Measurements from ENCODE around the gene ZNF679.
"Not testable (repeated sequence)": the region's sequence is repeated elsewhere in the genome, so short reads cannot be mapped to it uniquely, and the experiment has no call there.

ZNF679 gene

GRCh38 chr7:64228174-64228573 is at the start of gene ZNF679:
ZNF679 (plus strand) TSS chr7:64228474; CDS start chr7:64249118, 20,644 bp downstream.
- DNase-seq (ENCODE audit: low read depth in 1 of 2, low spot score in 1 of 2), result not testable (repeated sequence)

- no peak for DNase-seq (ENCODE audit: low read depth in 1 of 2, low spot score in 1 of 2)
Observed at GRCh38 chr7:64180989-64181388, 47.3 kb upstream of the ZNF679 start.

GRCh38 chr7:64181586-64181985 is 46.7 kb upstream of the ZNF679 start:
- no peak for DNase-seq (ENCODE audit: low read depth in 1 of 2, low spot score in 1 of 2)

- DNase-seq (ENCODE audit: low read depth in 1 of 2, low spot score in 1 of 2), result no peak
Observed at GRCh38 chr7:64182036-64182790, 46.1 kb upstream of the ZNF679 start.

- peak in 1 of 2 donors; percentile 30 for DNase-seq (ENCODE audit: low read depth in 1 of 2, low spot score in 1 of 2)
Observed at GRCh38 chr7:64183126-64183742, 45.0 kb upstream of the ZNF679 start.

- no peak for DNase-seq (ENCODE audit: low read depth in 1 of 2, low spot score in 1 of 2)
Observed at GRCh38 chr7:64183827-64184372, 44.4 kb upstream of the ZNF679 start.

GRCh38 chr7:64184376-64184775 is 43.9 kb upstream of the ZNF679 start:
- no peak for DNase-seq (ENCODE audit: low read depth in 1 of 2, low spot score in 1 of 2)

GRCh38 chr7:64187408-64187807 is 40.9 kb upstream of the ZNF679 start:
- DNase-seq (ENCODE audit: low read depth in 1 of 2, low spot score in 1 of 2), result no peak

- no peak for DNase-seq (ENCODE audit: low read depth in 1 of 2, low spot score in 1 of 2)
Observed at GRCh38 chr7:64192148-64192704, 36.0 kb upstream of the ZNF679 start.

- DNase-seq (ENCODE audit: low read depth in 1 of 2, low spot score in 1 of 2), result no peak
Observed at GRCh38 chr7:64192775-64193174, 35.5 kb upstream of the ZNF679 start.

GRCh38 chr7:64206903-64207302 is 21.4 kb upstream of the ZNF679 start, which contains the start of gene ZNF735:
ZNF735 (plus strand) TSS chr7:64207203; CDS start chr7:64207203, 0 bp downstream.
- DNase-seq (ENCODE audit: low read depth in 1 of 2, low spot score in 1 of 2), result no peak

- not testable (repeated sequence) for DNase-seq (ENCODE audit: low read depth in 1 of 2, low spot score in 1 of 2)
Observed at GRCh38 chr7:64219710-64220298, 8.5 kb upstream of the ZNF679 start.

GRCh38 chr7:64223366-64223765 is 4.9 kb upstream of the ZNF679 start:
- no peak for DNase-seq (ENCODE audit: low read depth in 1 of 2, low spot score in 1 of 2)

- no peak for DNase-seq (ENCODE audit: low read depth in 1 of 2, low spot score in 1 of 2)
Observed at GRCh38 chr7:64266341-64266919, 38.2 kb downstream of the ZNF679 start.

GRCh38 chr7:64277630-64278029 is 49.4 kb downstream of the ZNF679 start:
- no peak for DNase-seq (ENCODE audit: low read depth in 1 of 2, low spot score in 1 of 2)

GRCh38 chr7:64294701-64295420 is 66.6 kb downstream of the ZNF679 start:
- no peak for DNase-seq (ENCODE audit: low read depth in 1 of 2, low spot score in 1 of 2)

- not testable (repeated sequence) for DNase-seq (ENCODE audit: low read depth in 1 of 2, low spot score in 1 of 2)
Observed at GRCh38 chr7:64297418-64297817, 69.1 kb downstream of the ZNF679 start.

GRCh38 chr7:64300641-64301405 is 72.5 kb downstream of the ZNF679 start:
- DNase-seq (ENCODE audit: low read depth in 1 of 2, low spot score in 1 of 2), result no peak

GRCh38 chr7:64307254-64308015 is 79.2 kb downstream of the ZNF679 start:
- peak; percentile 82 to 92 for DNase-seq (ENCODE audit: low read depth in 1 of 2, low spot score in 1 of 2)

Measured in activated CD4-positive, alpha-beta T cell treated with anti-CD3 and anti-CD28 coated beads, Interleukin-2, amount 50 U/mL, for 24 hours (primary cell).